NCI-H2171 (cell line): Measurements from ENCODE around the gene AP3M1.

Experiments used
- DNase-seq: peaks from one replicate; lab custom pipeline; 2025; lab: John Stamatoyannopoulos, UW

Gene AP3M1

DNA sequence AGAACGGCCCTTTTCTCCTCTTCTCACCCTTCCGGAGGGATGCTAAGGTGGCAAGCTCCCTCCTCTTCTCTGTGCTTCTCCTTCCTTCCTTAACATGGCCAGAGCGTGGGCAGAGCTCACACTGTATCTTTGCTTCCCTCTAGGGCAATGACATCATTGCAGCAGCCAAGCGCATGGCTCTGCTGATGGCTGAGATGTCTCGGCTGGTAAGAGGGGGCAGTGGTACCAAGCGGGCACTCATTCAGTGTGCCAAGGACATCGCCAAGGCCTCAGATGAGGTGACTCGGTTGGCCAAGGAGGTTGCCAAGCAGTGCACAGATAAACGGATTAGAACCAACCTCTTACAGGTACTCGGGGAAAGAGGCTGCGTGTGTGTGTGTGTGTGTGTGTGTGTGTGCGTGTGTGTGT lies 36.6 kb downstream of the AP3M1 start:
- no peak for DNase-seq

- DNase-seq = no peak
Observed at GRCh38 chr10:74113546-74113945, 37.1 kb downstream of the AP3M1 start.

- DNase-seq = no peak
Observed at GRCh38 chr10:74111799-74112198, 38.8 kb downstream of the AP3M1 start.

DNA sequence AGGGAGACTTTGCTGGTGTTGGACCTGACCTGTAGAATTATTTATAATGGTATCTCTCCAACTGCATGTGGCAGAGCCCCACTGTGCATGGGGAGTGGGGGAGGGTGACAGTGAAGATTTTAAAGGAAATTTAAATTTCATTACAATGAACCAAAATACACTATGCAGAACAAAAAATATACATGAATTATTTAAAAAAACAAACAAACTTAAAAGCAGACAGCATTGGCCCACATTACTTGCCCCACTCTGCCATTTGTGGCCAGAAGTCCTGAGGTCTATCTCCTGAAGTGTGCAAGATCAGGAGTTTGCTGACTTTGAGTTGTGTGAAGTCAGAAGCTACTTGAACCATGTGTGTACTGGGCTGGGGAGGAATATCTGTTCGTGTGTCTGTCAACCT lies 40.5 kb downstream of the AP3M1 start:
- no peak for DNase-seq

GRCh38 chr10:74109452-74109851 lies 41.2 kb downstream of the AP3M1 start:
- DNase-seq = no peak

- DNase-seq = no peak
Observed at GRCh38 chr10:74107391-74107790, 43.2 kb downstream of the AP3M1 start.

DNA sequence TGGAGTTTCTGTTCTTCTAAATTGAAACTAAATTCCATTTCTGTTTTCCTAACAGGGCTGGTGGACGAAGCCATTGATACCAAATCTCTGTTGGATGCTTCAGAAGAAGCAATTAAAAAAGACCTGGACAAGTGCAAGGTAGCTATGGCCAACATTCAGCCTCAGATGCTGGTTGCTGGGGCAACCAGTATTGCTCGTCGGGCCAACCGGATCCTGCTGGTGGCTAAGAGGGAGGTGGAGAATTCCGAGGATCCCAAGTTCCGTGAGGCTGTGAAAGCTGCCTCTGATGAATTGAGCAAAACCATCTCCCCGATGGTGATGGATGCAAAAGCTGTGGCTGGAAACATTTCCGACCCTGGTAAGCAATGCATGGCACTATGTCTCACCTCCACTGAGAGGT lies 45.6 kb downstream of the AP3M1 start:
- DNase-seq = no peak

GRCh38 chr10:74104480-74104879 lies 46.1 kb downstream of the AP3M1 start:
- no peak for DNase-seq

- DNase-seq = no peak
Observed at GRCh38 chr10:74103560-74104258, 46.9 kb downstream of the AP3M1 start.

DNA sequence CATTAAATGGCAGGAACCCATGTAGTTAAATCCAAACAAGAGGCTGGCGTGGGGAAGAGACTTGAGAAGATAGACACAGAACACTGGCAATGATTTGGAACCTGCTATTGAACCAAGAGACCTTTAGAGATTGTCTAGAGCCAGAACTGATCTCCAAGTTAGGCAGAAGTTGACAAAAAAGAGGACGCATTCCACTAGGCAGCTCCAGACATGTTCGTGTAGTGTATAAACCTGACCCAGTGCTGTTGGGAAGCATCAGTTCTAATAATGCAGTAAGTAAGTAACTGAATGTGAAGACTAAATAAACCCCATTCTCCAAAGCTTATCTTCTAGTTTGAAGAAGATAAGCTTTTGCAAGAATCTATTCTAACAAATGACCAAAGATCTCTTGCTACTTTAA lies 50.8 kb downstream of the AP3M1 start:
- DNase-seq = no peak

DNA sequence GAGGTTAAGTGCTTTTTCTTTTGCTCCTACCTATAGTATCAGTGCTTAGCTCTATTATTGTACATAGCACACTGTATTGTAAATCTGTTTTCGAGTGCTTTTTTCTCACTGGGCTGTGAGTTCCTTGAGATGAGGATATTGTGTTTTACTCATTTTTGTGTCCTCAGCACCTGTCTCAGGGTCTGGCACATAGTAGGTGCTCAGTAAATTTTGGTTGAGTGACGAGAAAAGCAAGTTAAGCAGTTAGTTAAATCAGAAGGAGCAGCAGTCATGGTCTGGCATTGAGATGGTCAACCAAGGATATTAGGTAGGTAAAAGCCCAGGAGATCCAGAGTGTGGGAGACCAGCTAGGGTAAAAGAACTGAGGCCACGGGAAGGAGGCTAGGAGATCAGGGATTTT lies 51.2 kb downstream of the AP3M1 start:
- DNase-seq = no peak

DNA sequence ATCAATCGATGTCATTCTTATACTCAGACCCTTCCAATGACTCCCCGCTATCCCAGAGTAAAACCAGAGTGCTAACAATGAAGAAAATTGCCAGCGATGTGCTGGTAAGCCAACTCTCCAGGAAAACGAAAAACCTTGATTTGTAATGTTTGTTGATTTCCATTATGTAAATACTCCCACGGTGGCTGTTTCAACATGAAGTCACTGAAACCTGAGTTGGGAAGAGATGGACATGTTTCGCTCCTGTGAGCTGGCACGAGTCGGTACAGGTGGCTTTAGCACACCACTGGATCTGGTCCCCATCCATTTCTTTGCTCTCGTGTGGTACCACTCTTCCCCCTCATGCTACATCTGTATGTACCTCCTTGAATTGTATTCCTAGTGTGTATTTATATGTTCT lies 52.9 kb downstream of the AP3M1 start:
- no peak for DNase-seq

GRCh38 chr10:74096777-74097176 lies 53.9 kb downstream of the AP3M1 start:
- DNase-seq = no peak

DNA sequence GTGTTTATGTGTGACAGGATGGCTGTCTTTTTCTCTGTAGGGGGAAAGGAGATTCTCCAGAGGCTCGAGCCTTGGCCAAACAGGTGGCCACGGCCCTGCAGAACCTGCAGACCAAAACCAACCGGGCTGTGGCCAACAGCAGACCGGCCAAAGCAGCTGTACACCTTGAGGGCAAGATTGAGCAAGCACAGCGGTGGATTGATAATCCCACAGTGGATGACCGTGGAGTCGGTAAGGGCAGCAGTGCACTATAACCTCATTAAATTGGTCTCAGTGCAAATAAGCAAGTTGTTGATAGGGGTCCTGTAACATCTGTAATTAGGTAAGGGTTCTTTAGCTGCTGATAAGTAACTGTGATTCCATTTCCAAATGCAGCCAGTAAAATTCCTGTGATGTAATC lies 56.4 kb downstream of the AP3M1 start:
- DNase-seq = no peak

- no peak for DNase-seq
Observed at GRCh38 chr10:74093530-74094164, 57.0 kb downstream of the AP3M1 start.

DNA sequence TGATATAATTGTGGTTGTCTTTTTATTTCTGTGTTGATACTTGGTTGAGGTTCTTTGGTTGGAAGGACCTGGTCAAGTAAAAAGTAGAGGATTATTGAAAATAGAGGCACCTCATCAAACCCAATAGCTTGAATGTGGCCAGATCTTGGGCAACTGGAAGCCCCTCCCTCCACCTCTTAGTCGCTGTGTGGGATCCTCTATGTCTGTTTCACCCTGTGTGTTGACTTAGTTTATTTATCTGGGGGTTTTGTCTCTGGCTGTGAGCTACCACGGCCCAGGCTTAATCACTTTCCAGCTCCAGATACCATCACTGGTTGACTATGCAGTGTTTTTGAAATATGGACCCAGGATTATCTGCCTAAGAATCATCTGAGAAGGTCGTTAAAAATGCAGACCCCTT lies 58.3 kb downstream of the AP3M1 start:
- DNase-seq = no peak

DNA sequence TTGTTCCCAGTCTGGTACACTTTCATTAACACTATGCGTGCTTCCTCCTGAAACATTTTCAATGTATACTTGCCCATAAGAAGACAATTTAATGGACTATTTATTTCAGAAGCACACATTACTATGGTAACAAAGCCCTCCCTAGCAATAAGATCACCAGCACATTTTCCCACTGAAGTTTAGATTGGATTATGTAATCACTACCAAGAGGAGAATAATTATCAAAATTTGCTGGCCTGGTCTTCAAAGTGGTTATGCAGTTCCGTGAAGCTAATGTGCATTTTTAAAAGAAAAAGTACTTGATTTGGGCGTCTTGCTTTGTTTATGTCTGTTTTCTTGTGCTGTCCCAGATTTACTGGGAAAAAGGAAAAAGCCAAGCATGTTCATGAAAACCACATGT lies 61.9 kb downstream of the AP3M1 start:
- DNase-seq = no peak

DNA sequence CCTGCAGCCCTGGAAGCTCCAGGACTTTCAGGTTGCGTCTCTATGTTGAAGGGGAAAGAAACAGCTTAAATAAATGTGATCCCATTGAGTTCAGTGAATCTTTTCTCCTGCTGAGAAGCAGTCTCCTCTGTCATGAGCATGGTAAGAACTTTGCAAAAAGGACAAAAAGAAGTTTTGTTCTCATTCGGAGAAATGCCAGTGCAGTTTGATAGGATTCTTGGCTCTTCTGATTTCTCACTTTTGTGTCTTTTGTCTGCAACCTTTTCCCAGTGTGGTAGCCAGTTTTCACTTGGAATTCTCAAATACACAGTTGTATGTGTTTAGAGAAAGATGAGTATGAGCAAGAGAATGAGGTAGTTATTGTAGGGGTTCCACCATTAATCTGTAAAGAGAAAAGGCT lies 64.3 kb downstream of the AP3M1 start:
- no peak for DNase-seq

GRCh38 chr10:74084955-74085354 lies 65.7 kb downstream of the AP3M1 start:
- DNase-seq = no peak

- DNase-seq = no peak
Observed at GRCh38 chr10:74083304-74083703, 67.3 kb downstream of the AP3M1 start.

DNA sequence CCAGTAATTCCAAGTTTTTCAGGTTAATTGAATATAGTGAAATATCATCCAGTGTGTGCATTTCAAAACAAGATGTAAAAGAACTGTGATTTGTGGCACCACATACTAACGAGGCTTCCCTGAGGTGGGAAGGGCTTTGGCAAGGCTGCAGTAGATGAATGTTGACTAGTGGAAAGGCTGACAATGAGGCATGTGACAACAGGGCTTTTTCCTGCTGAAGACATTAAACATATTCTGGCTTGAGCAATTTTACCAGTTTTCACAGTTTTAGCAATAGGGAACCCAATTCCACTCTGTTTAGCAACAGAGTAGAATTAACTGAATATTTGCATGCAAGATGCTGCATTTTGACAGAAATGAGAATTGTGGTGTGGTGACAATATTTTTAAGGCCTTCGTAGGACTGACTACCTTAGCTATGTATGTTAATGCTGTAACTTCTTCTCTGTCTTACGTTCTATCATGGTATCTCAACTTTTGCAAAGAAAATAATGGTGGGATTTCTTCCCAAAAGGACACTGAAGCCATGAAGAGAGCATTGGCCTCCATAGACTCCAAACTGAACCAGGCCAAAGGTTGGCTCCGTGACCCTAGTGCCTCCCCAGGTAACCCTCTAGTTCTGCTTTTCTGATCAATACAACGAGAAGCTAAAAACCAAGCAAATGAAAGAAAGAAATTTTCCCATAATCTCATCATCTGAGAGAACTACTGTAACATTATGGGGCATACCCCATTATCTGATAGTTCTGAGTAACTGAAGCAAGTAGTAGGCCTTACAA lies 68.5 kb downstream of the AP3M1 start:
- DNase-seq = no peak

GRCh38 chr10:74081192-74081803 lies 69.3 kb downstream of the AP3M1 start:
- no peak for DNase-seq
